ENCODE data around the gene LRP8.

The LRP8 gene

GRCh38 chr1:53321366-53321765 lies 6.5 kb downstream of the LRP8 start:
- no peak for DNase-seq

GRCh38 chr1:53320646-53321045 lies 7.2 kb downstream of the LRP8 start:
- DNase-seq: no peak

- DNase-seq: no peak
These were observed 8.4 kb downstream of the LRP8 start for GRCh38 chr1:53319296-53320101.

GRCh38 chr1:53317646-53318539 lies 10.0 kb downstream of the LRP8 start:
- no peak for DNase-seq

GRCh38 chr1:53316766-53317581 lies 10.9 kb downstream of the LRP8 start:
- no peak for DNase-seq

GRCh38 chr1:53316424-53316765 lies 11.5 kb downstream of the LRP8 start:
- no peak for DNase-seq

GRCh38 chr1:53315456-53316423 lies 12.1 kb downstream of the LRP8 start:
- DNase-seq: no peak

- DNase-seq: no peak
These were observed 12.8 kb downstream of the LRP8 start for GRCh38 chr1:53315046-53315445.

- no peak for DNase-seq
These were observed 13.3 kb downstream of the LRP8 start for GRCh38 chr1:53314606-53315005.

GRCh38 chr1:53314096-53314495 lies 13.8 kb downstream of the LRP8 start:
- DNase-seq: no peak

GRCh38 chr1:53313556-53313955 lies 14.3 kb downstream of the LRP8 start:
- DNase-seq: no peak

GRCh38 chr1:53311702-53312305 lies 16.1 kb downstream of the LRP8 start:
- DNase-seq: no peak

GRCh38 chr1:53310847-53311681 lies 16.8 kb downstream of the LRP8 start:
- DNase-seq: no peak

GRCh38 chr1:53309802-53310201 lies 18.1 kb downstream of the LRP8 start:
- no peak for DNase-seq

- DNase-seq: no peak
These were observed 19.4 kb downstream of the LRP8 start for GRCh38 chr1:53308506-53308905.

- no peak for DNase-seq
These were observed 20.8 kb downstream of the LRP8 start for GRCh38 chr1:53307037-53307436.

- no peak for DNase-seq
These were observed 21.7 kb downstream of the LRP8 start for GRCh38 chr1:53306168-53306567.

- no peak for DNase-seq
These were observed 22.2 kb downstream of the LRP8 start for GRCh38 chr1:53305650-53306049.

- no peak for DNase-seq
These were observed 23.3 kb downstream of the LRP8 start for GRCh38 chr1:53304527-53304926.

GRCh38 chr1:53303726-53304515 lies 23.9 kb downstream of the LRP8 start:
- DNase-seq: no peak
